ENCODE measurements around the gene B3GNT2.

B3GNT2 gene

DNA sequence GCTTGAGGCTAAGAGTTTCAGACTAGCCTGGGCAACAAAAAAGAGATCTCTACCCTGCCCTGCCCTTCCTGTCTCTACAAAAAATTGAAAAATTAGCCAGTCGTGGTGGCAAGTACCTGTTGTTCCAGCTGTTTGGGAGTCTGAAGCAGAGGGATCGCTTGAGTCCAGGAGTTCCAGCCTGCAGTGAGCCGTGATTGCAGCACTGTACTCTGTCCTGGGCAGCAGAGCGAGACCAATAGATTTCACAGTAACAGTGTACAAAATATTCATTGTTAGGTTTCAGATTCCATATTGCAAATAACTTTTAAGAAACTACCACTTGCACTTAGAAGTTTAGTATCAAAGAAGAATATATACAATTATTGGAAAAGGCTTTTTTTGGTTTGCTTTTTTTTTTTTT, 54.3 kb downstream of the B3GNT2 start:
- Histone ChIP-seq H3K4me1 (ENCODE audit: control insufficient read depth, low read depth, low read length) (no peaks in the 10 kb centered on the region), H2BK5ac (ENCODE audit: low read length) (no peak overlapping the region), H4K8ac (ENCODE audit: low read depth, low read length) (no peak overlapping the region), H3K27ac (ENCODE audit: low read depth, low read length) (no peak overlapping the region), H3K23ac (ENCODE audit: low read length) (no peak overlapping the region), H4K5ac (ENCODE audit: low read length) (no peak overlapping the region), H3K4me2 (ENCODE audit: low read length) (no peak overlapping the region), H3K9ac (ENCODE audit: low read length) (no peak overlapping the region), H3K79me2 (ENCODE audit: control insufficient read depth, insufficient read depth, low read length) (no peaks in the 10 kb centered on the region), H3K4ac (ENCODE audit: low read depth, low read length) (no peak overlapping the region), H3K18ac (ENCODE audit: low read length) (no peak overlapping the region), H2AK5ac (ENCODE audit: low read length) (no peak overlapping the region), H3K56ac (ENCODE audit: low read length) (no peak overlapping the region), H3K4me3 (ENCODE audit: low read length) (no peak overlapping the region), H2BK15ac (replicated peaks; ENCODE audit: low read depth) (no peak overlapping the region), H3K27me3 (ENCODE audit: insufficient read depth, low read length, poor library complexity) (no peaks in the 10 kb centered on the region), H3K79me1 (ENCODE audit: low read length) (no peaks in the 10 kb centered on the region), H3K36me3 (ENCODE audit: control insufficient read depth, insufficient read depth, low read length) (no peaks in the 10 kb centered on the region), H2BK120ac (ENCODE audit: low read depth, low read length) (no peak overlapping the region)
- DNase-seq = no peak
- WGBS (ENCODE audit: extremely low coverage, insufficient coverage, low lambda C conversion rate) = no CpG with 5 or more reads among the region's 4 CpGs

DNA sequence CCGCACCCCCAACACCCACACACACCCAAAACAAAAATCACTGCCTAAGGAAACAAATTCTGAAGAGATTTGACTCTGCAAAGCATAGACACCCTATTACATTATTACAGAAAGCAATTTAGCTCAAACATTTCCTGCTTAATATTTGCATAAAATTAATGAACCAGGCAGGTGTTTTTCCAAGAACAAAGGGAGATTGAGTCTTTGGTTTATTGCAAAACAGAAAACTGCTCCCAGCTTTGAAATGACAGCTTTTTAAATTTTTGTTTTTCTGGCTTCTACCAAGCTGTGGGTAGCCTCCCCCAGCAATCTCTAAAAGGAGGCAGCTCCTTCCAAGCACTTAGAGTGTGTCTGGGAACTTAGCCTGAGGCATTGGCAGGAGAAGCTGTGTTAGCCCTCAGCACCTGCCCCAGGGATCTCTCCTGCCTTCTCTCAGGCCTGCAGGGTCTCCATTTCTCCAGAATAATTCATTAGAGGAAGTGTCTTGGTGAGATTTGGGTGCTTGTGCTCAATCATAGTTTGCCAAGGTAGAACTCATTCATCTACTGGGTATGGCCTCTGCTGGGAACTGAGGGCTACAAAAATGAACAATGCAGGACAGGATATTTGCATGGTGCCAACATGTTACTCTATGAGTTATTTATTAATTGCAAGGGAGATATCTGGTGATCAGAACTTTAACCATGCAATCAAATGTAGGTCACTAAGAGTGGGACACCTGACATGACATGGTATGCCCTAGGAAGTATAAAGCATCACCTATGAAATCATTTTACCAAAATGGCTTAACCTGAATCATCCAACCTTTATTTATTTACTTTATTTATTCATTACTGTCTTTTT, 58.7 kb downstream of the B3GNT2 start:
- no peaks in the 10 kb centered on the region for H3K4me1 ChIP-seq (ENCODE audit: control insufficient read depth, low read depth, low read length)
- no peak overlapping the region for H4K5ac ChIP-seq (ENCODE audit: low read length)

DNA sequence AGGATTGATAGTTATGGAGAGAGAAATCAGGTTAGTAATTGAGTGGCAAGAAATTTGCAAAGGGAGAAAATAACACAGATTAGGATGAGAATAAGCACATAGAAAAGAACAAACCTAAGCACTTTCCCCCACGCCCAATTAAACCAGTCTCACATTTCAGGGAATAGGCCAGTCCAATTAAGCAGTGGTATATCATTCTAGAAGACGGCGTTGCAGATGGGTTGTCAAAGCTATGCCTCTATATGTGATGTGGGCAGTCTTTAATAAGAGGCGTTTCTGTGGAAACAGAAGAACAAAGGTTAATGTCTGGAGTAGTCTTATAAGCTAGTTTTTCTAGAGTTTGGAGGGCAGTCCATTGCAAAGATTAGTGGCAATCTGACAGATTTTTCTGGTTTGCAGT, 61.6 kb downstream of the B3GNT2 start:
- Histone ChIP-seq H3K4ac (ENCODE audit: low read depth, low read length) (no peak overlapping the region), H3K36me3 (ENCODE audit: control insufficient read depth, insufficient read depth, low read length) (no peaks in the 10 kb centered on the region), H4K5ac (ENCODE audit: low read length) (no peak overlapping the region), H3K23ac (ENCODE audit: low read length) (no peak overlapping the region), H3K18ac (ENCODE audit: low read length) (no peak overlapping the region), H3K27ac (ENCODE audit: low read depth, low read length) (no peak overlapping the region), H3K4me2 (ENCODE audit: low read length) (no peak overlapping the region), H3K4me3 (ENCODE audit: low read length) (no peak overlapping the region), H3K9ac (ENCODE audit: low read length) (no peak overlapping the region), H2BK15ac (replicated peaks; ENCODE audit: low read depth) (no peak overlapping the region), H2BK5ac (ENCODE audit: low read length) (no peak overlapping the region), H2AK5ac (ENCODE audit: low read length) (no peak overlapping the region), H3K4me1 (ENCODE audit: control insufficient read depth, low read depth, low read length) (no peaks in the 10 kb centered on the region), H4K8ac (ENCODE audit: low read depth, low read length) (no peak overlapping the region), H3K56ac (ENCODE audit: low read length) (no peak overlapping the region), H3K79me2 (ENCODE audit: control insufficient read depth, insufficient read depth, low read length) (no peaks in the 10 kb centered on the region), H3K27me3 (ENCODE audit: insufficient read depth, low read length, poor library complexity) (no peaks in the 10 kb centered on the region), H3K79me1 (ENCODE audit: low read length) (no peaks in the 10 kb centered on the region), H2BK120ac (ENCODE audit: low read depth, low read length) (no peak overlapping the region)
- no peak for DNase-seq
- no CpG with 5 or more reads among the region's 4 CpGs for WGBS (ENCODE audit: extremely low coverage, insufficient coverage, low lambda C conversion rate)

More for the DNA sequence above, 58.7 kb downstream of the B3GNT2 start:
- H3K23ac ChIP-seq (ENCODE audit: low read length) = no peak overlapping the region
- no peak overlapping the region for H3K4me3 ChIP-seq (ENCODE audit: low read length)
- H3K27me3 ChIP-seq (ENCODE audit: insufficient read depth, low read length, poor library complexity) = no peaks in the 10 kb centered on the region
- no peak overlapping the region for H3K4me2 ChIP-seq (ENCODE audit: low read length)
- no peak overlapping the region for H4K8ac ChIP-seq (ENCODE audit: low read depth, low read length)
- H3K79me2 ChIP-seq (ENCODE audit: control insufficient read depth, insufficient read depth, low read length) = no peaks in the 10 kb centered on the region
- no peak overlapping the region for H3K9ac ChIP-seq (ENCODE audit: low read length)
- no peaks in the 10 kb centered on the region for H3K36me3 ChIP-seq (ENCODE audit: control insufficient read depth, insufficient read depth, low read length)
- no peak overlapping the region for H2BK5ac ChIP-seq (ENCODE audit: low read length)
- H3K18ac ChIP-seq (ENCODE audit: low read length) = peak overlapping the region; percentile 2
- no CpG with 5 or more reads among the region's 1 CpG for WGBS (ENCODE audit: extremely low coverage, insufficient coverage, low lambda C conversion rate)
- H3K27ac ChIP-seq (ENCODE audit: low read depth, low read length) = no peak overlapping the region
- no peak overlapping the region for H2BK120ac ChIP-seq (ENCODE audit: low read depth, low read length)
- H3K56ac ChIP-seq (ENCODE audit: low read length) = no peak overlapping the region
- no peaks in the 10 kb centered on the region for H3K79me1 ChIP-seq (ENCODE audit: low read length)
- H2AK5ac ChIP-seq (ENCODE audit: low read length) = no peak overlapping the region
- peak; percentile 15 for DNase-seq
- H2BK15ac ChIP-seq (replicated peaks; ENCODE audit: low read depth) = no peak overlapping the region
- no peak overlapping the region for H3K4ac ChIP-seq (ENCODE audit: low read depth, low read length)

DNA sequence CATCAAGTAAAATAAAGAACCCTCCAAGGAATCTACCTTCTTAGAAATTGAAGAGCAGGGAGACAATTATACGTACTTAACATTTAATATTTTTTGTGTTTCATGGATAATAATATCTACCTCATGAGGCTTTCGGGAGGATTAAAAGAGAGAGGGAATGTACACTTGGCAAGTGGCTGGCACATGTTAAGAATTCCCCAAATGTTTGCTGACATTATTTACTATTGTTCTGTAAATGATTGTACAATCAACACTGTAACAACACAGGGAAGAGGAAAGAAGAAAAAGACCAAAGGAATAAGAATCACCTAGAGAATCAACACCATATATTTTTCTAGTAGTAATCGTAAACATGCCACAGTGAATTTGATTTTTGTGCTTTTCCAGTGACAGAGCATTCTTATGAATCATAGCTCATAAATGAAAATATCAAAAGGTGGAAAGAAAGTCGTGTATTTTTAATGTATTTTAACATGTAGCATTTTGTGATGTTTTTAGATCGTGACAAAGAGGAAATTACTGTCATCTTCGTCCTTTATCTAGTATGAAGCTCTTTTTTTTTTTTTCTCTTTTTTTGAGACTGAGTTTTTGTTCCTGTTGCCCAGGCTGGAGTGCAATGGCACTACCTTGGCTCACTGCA, 67.3 kb downstream of the B3GNT2 start:
- no peak overlapping the region for H3K4me3 ChIP-seq (ENCODE audit: low read length)
- no peak overlapping the region for H3K9ac ChIP-seq (ENCODE audit: low read length)
- no peaks in the 10 kb centered on the region for H3K4me1 ChIP-seq (ENCODE audit: control insufficient read depth, low read depth, low read length)
- H3K79me1 ChIP-seq (ENCODE audit: low read length) = no peaks in the 10 kb centered on the region
- H3K56ac ChIP-seq (ENCODE audit: low read length) = no peak overlapping the region
- no peak overlapping the region for H3K27ac ChIP-seq (ENCODE audit: low read depth, low read length)
- H4K8ac ChIP-seq (ENCODE audit: low read depth, low read length) = no peak overlapping the region
- no peaks in the 10 kb centered on the region for H3K36me3 ChIP-seq (ENCODE audit: control insufficient read depth, insufficient read depth, low read length)
- no peak overlapping the region for H2BK15ac ChIP-seq (replicated peaks; ENCODE audit: low read depth)
- no peak overlapping the region for H4K5ac ChIP-seq (ENCODE audit: low read length)
- H2BK120ac ChIP-seq (ENCODE audit: low read depth, low read length) = no peak overlapping the region
- H3K23ac ChIP-seq (ENCODE audit: low read length) = no peak overlapping the region
- WGBS (ENCODE audit: extremely low coverage, insufficient coverage, low lambda C conversion rate) = 100% methylated on average over 2 of the region's 6 CpGs
- H3K27me3 ChIP-seq (ENCODE audit: insufficient read depth, low read length, poor library complexity) = no peaks in the 10 kb centered on the region
- H2AK5ac ChIP-seq (ENCODE audit: low read length) = no peak overlapping the region
- H3K18ac ChIP-seq (ENCODE audit: low read length) = no peak overlapping the region
- no peak for DNase-seq
- no peak overlapping the region for H3K4ac ChIP-seq (ENCODE audit: low read depth, low read length)
- no peaks in the 10 kb centered on the region for H3K79me2 ChIP-seq (ENCODE audit: control insufficient read depth, insufficient read depth, low read length)
- no peak overlapping the region for H3K4me2 ChIP-seq (ENCODE audit: low read length)
- no peak overlapping the region for H2BK5ac ChIP-seq (ENCODE audit: low read length)

DNA sequence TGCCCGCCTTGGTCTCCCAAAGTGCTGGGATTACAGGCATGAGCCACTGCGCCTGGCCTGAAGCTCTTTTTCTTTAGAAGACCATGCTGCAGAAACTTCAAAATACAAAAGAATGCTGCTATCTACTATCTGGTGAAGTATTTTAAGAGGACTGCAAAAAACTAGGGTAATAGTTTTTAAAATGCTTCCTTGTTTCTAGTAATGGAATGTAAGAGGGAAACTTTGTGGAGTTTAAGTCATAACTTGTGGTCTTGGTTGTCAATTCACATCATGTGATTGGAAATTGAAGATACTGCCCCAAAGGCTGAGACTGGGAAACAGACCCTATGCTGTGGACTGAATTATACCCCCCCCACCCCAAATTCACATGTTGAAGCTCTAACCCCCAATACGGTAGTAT, 68.3 kb downstream of the B3GNT2 start:
- H4K5ac ChIP-seq (ENCODE audit: low read length) = no peak overlapping the region
- no peak overlapping the region for H2BK120ac ChIP-seq (ENCODE audit: low read depth, low read length)
- H3K23ac ChIP-seq (ENCODE audit: low read length) = no peak overlapping the region
- H4K8ac ChIP-seq (ENCODE audit: low read depth, low read length) = peak overlapping the region; percentile 56
- no peak overlapping the region for H3K4ac ChIP-seq (ENCODE audit: low read depth, low read length)
- H3K4me2 ChIP-seq (ENCODE audit: low read length) = no peak overlapping the region
- no peaks in the 10 kb centered on the region for H3K79me2 ChIP-seq (ENCODE audit: control insufficient read depth, insufficient read depth, low read length)
- no peak overlapping the region for H2BK5ac ChIP-seq (ENCODE audit: low read length)
- no peaks in the 10 kb centered on the region for H3K27me3 ChIP-seq (ENCODE audit: insufficient read depth, low read length, poor library complexity)
- H3K56ac ChIP-seq (ENCODE audit: low read length) = no peak overlapping the region
- H3K36me3 ChIP-seq (ENCODE audit: control insufficient read depth, insufficient read depth, low read length) = no peaks in the 10 kb centered on the region
- H3K4me1 ChIP-seq (ENCODE audit: control insufficient read depth, low read depth, low read length) = no peaks in the 10 kb centered on the region
- no peak for DNase-seq
- no peaks in the 10 kb centered on the region for H3K79me1 ChIP-seq (ENCODE audit: low read length)
- no peak overlapping the region for H3K18ac ChIP-seq (ENCODE audit: low read length)
- no peak overlapping the region for H2BK15ac ChIP-seq (replicated peaks; ENCODE audit: low read depth)
- H2AK5ac ChIP-seq (ENCODE audit: low read length) = no peak overlapping the region
- no peak overlapping the region for H3K27ac ChIP-seq (ENCODE audit: low read depth, low read length)
- no CpG with 5 or more reads among the region's 3 CpGs for WGBS (ENCODE audit: extremely low coverage, insufficient coverage, low lambda C conversion rate)
- no peak overlapping the region for H3K4me3 ChIP-seq (ENCODE audit: low read length)
- H3K9ac ChIP-seq (ENCODE audit: low read length) = no peak overlapping the region

Data from mesendoderm (in vitro differentiated cells).